GM12878 (cell line): Measurements from ENCODE around the gene ISG15. TPM values are rescaled to one million over a fixed set of nuclear protein-coding genes. Genes with fewer than 3 reads are reported as not detected.

ENCODE experiments used
- ATAC-seq: fragments of 200-7000 bp; cut with Tn5 transposase; 3 replicates; pipeline ENCODE4 v1.9.1; 2020; ENCODE audit warnings: mild to moderate bottlenecking, moderate library complexity
- BruUV-seq: library from RNA; stranded (reverse); fragments of 400-500 nt; replicated peaks from 2 replicates; lab custom pipeline; 2021; lab: Mats Ljungman, UMichigan
- CTCF ChIA-PET: fragments of 300-600 bp; sonication (Branson Sonifier 250); formaldehyde crosslinking; extraction: SDS; loops from one replicate; lab custom pipeline; 2021; ENCODE audit warnings: inconsistent platforms; lab: Yijun Ruan, JAX
- POLR2A ChIA-PET: fragments of 350-600 bp; formaldehyde crosslinking; extraction: SDS; loops from one replicate; lab custom pipeline; 2021; ENCODE audit warnings: inconsistent platforms; lab: Charles Lee
- RAD21 ChIA-PET: fragments of 300-600 bp; sonication (Branson Sonifier 250); formaldehyde crosslinking; loops from one replicate; lab custom pipeline; 2023; ENCODE audit warnings: antibody characterized with exemption; ENCODE audit not compliant: unreplicated experiment; lab: Charles Lee
- SMC1A ChIA-PET: fragments of 300-600 bp; sonication (Branson Sonifier 250); formaldehyde crosslinking; loops from one replicate; lab custom pipeline; 2023; ENCODE audit not compliant: unreplicated experiment, uncharacterized antibody; lab: Charles Lee
- DNase-seq: peaks from one replicate; pipeline ENCODE4 v3.0.0-alpha.2; 2011; ENCODE audit warnings: low read depth, low spot score
- FAIRE-seq: peaks from 3 replicates; lab custom pipeline; 2011; peaks lifted over from hg19 to GRCh38; lab: Jason Lieb, UNC
- H2AFZ ChIP-seq: 2 replicates; pipeline ENCODE4 v1.6.0; 2011; ENCODE audit warnings: low read depth, low read length, control low read depth; ENCODE audit not compliant: control insufficient read depth
- H3K27ac ChIP-seq: 2 replicates; pipeline ENCODE4 v1.5.1; 2011; ENCODE audit warnings: control low read depth; ENCODE audit not compliant: control insufficient read depth, insufficient read depth
- H3K27me3 ChIP-seq, 2 experiments: replicated peaks in 1 of 2; 2 replicates each; pipeline versions ENCODE4 v1.6.0 to v1.6.1; 2011; ENCODE audit warnings: low read length in 1 of 2; ENCODE audit not compliant: control insufficient read depth in 2 of 2, insufficient read depth in 2 of 2
- H3K36me3 ChIP-seq, 2 experiments: 2 replicates each; pipeline ENCODE4 v1.5.1; 2011; ENCODE audit warnings: low read length in 1 of 2; ENCODE audit not compliant: control insufficient read depth in 2 of 2, insufficient read depth in 2 of 2
- H3K4me1 ChIP-seq: 2 replicates; pipeline ENCODE4 v1.6.1; 2011; ENCODE audit warnings: mild to moderate bottlenecking, low read length, moderate library complexity, mixed read lengths; ENCODE audit not compliant: control insufficient read depth, insufficient read depth
- H3K4me2 ChIP-seq: 2 replicates; pipeline ENCODE4 v1.6.0; 2011; ENCODE audit warnings: control low read depth; ENCODE audit not compliant: control insufficient read depth, insufficient read depth
- H3K4me3 ChIP-seq: fragments of 200-600 bp; sonication (generic); 2 replicates; pipeline ENCODE4 v1.5.1; 2016
- H3K79me2 ChIP-seq: 2 replicates; pipeline ENCODE4 v1.6.0; 2011; ENCODE audit warnings: low read length; ENCODE audit not compliant: control insufficient read depth, insufficient read depth
- H3K9ac ChIP-seq: 2 replicates; pipeline ENCODE4 v1.8.0; 2011; ENCODE audit warnings: low read length, control low read depth, mixed read lengths; ENCODE audit not compliant: control insufficient read depth, insufficient read depth
- H3K9me3 ChIP-seq: replicated peaks from 3 replicates; pipeline ENCODE4 v1.5.1; 2011; ENCODE audit warnings: mild to moderate bottlenecking, low read length; ENCODE audit not compliant: control insufficient read depth, insufficient read depth
- H4K20me1 ChIP-seq: 2 replicates; pipeline ENCODE4 v1.6.0; 2011; ENCODE audit not compliant: control insufficient read depth, insufficient read depth
- BACH1 ChIP-seq: fragments of 450-650 bp; IDR thresholded peaks from 2 replicates; pipeline ENCODE4 v1.6.1; 2017; ENCODE audit warnings: mild to moderate bottlenecking, borderline replicate concordance
- CEBPZ ChIP-seq: fragments of 150-350 bp; IDR thresholded peaks from 2 replicates; pipeline ENCODE4 v1.6.1; 2016; ENCODE audit warnings: low read depth, low read length
- CREB1 ChIP-seq: IDR thresholded peaks from 2 replicates; pipeline ENCODE4 v1.6.1; 2012; ENCODE audit warnings: low read depth, mild to moderate bottlenecking, inconsistent platforms
- HDAC6 ChIP-seq: fragments of 200-600 bp; sonication (generic); IDR thresholded peaks from one replicate; pipeline ENCODE4 v1.8.0; 2017; ENCODE audit warnings: antibody characterized with exemption; ENCODE audit not compliant: unreplicated experiment
- IKZF1 ChIP-seq: fragments of 450-650 bp; conservative IDR thresholded peaks from 2 replicates; pipeline ENCODE4 v1.6.1; 2017; ENCODE audit warnings: antibody characterized with exemption, mild to moderate bottlenecking
- JUNB ChIP-seq: IDR thresholded peaks from 2 replicates; pipeline ENCODE4 v1.6.1; 2016; ENCODE audit warnings: antibody characterized with exemption, mild to moderate bottlenecking
- MTA2 ChIP-seq: fragments of 450-650 bp; IDR thresholded peaks from 2 replicates; pipeline ENCODE4 v1.6.1; 2016; ENCODE audit warnings: low read depth, mild to moderate bottlenecking, moderate library complexity
- SIN3A ChIP-seq: IDR thresholded peaks from 2 replicates; pipeline ENCODE4 v1.6.1; 2012; ENCODE audit warnings: low read depth, low read length, improper control_type of control experiment
- SMARCA5 ChIP-seq: fragments of 450-650 bp; IDR thresholded peaks from 2 replicates; pipeline ENCODE4 v1.6.1; 2017; ENCODE audit warnings: mild to moderate bottlenecking
- TAF1 ChIP-seq: IDR thresholded peaks from 2 replicates; pipeline ENCODE4 v1.6.1; 2011; ENCODE audit warnings: mild to moderate bottlenecking, low read depth, low read length, borderline replicate concordance
- ZBTB4 ChIP-seq: fragments of 450-650 bp; formaldehyde crosslinking; IDR thresholded peaks from 2 replicates; pipeline ENCODE4 v1.4.0; 2022; ENCODE audit warnings: mild to moderate bottlenecking, moderate library complexity
- ZBTB40 ChIP-seq: fragments of 450-650 bp; IDR thresholded peaks from 2 replicates; pipeline ENCODE4 v1.6.1; 2016; ENCODE audit warnings: mild to moderate bottlenecking, moderate library complexity, borderline replicate concordance
- WGBS: methylation state at CpG from one replicate; pipeline ENCODE4 v1.1.6; 2016; ENCODE audit warnings: low lambda C conversion rate; ENCODE audit not compliant: insufficient replicate concordance, insufficient coverage; ENCODE audit errors: missing lambda C conversion rate; 5-methylcytosine and 5-hydroxymethylcytosine counted together
- in situ Hi-C: fragments of 300-500 bp; cut with MboI; formaldehyde crosslinking; loops from 9 replicates; pipeline ENCODE4 v1.14.3; 2018; ENCODE audit warnings: mixed read lengths
- intact Hi-C: fragments of 100-400 bp; cut with micrococcal nuclease; formaldehyde crosslinking; loops from one replicate; pipeline ENCODE4 v1.14.2; 2022; ENCODE audit not compliant: unreplicated experiment
- polyA plus RNA-seq, 11 experiments: library from polyadenylated mRNA; depleted of rRNA in 4 of 11; unstranded in 6 of 11; stranded (reverse) in 5 of 11; fragments of >200 nt; fragmentation: Nextera tagmentation in 4 of 11; fragmentation: Illumina TruSeq in 1 of 11; extraction: Ambion mirVana in 4 of 11; extraction: Trizol in 1 of 11; gene quantifications; 1 replicate in 1 of 11; 2 replicates in 10 of 11; pipeline versions ENCODE4 v1.2.1 to v1.2.3, GENCODE V29; 2011 to 2016; ENCODE audit warnings: inconsistent platforms in 2 of 11, missing spikeins in 2 of 11, low read depth in 1 of 11
- total RNA-seq, 4 experiments: library from RNA; depleted of rRNA in 3 of 4; stranded (reverse); fragments of >200 nt in 3 of 4; fragmentation: Illumina TruSeq in 1 of 4; extraction: Trizol in 1 of 4; gene quantifications; 2 replicates each; pipeline versions ENCODE4 v1.2.1 to v1.2.3, GENCODE V29; 2013 to 2021

ISG15 gene
- total and polyA plus RNA-seq, 10 of the 15 experiments (the other 5 are each of a cell fraction or from before 2014, with no cell fraction given) = 7.8 to 384 (median 274) TPM

DNA sequence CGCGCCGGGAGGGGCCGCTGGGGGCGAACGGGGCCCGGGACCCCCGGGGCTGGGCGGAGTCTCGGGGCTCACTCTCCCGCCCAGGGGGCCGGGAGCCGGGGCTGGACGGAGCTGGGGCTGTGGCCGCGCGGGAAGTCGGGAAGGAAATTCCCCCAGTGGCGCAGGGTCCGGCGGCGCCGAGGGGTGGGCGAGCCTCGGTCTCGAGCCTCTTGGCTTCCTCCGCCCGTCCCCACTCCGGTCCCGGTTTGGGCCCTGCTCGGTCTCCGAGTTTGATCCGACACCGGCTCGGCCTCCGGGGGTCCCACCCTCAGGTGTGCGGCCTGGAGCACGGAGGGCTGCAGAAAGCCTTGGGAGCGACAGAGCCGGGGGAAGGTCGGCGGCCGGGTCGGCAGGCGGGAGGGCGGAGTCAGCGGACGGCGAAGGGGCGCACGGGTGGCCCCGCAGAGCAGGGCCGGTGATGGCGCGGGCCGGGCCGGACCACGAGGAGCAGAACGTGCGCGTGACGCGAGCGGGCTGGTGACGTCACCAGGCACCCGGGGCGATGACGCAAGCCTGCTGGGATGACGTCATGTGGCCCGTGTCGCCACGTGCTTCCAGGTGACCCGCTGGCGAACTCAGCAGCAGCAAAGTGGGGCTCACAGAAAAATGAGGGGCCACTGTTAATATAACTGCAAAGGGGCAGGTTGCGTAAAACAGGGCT, 12.8 kb upstream of the ISG15 start:
- CTCF ChIA-PET = interaction anchor here (0.7 to 5.6 kb wide), 7 partner anchors 10 to 64 kb away, joined by 3 to 56 read pairs (median 4); partner anchors contain the start of genes ISG15 and PERM1
- peak overlapping the region; percentile 96 for H3K4me2 ChIP-seq
- no peaks in the 10 kb centered on the region for H3K79me2 ChIP-seq
- DNase-seq = peak; percentile 37
- H2AFZ ChIP-seq = peak overlapping the region; percentile 75
- H4K20me1 ChIP-seq = no peaks in the 10 kb centered on the region
- RAD21 ChIA-PET = interaction anchor here (1.0 to 2.3 kb wide), 4 partner anchors 8 to 64 kb away, joined by 3 to 13 read pairs (median 5); no protein-coding TSS in a partner anchor
- H3K27ac ChIP-seq = no peak overlapping the region
- FAIRE-seq = peak; percentile 57
- peak; percentile 24 for ATAC-seq
- H3K9ac ChIP-seq = peak overlapping the region; percentile 44
- no peaks in the 10 kb centered on the region for H3K36me3 ChIP-seq
- peak overlapping the region; percentile 66 for H3K4me3 ChIP-seq
- BruUV-seq = no TSS peak
- SMC1A ChIA-PET = interaction anchor here (1.0 to 2.0 kb wide), 4 partner anchors 12 to 15 kb away, joined by 3 to 11 read pairs (median 4); partner anchors contain the start of gene ISG15
- peaks cover 26% of the 10 kb centered on the region for H3K4me1 ChIP-seq
- intact Hi-C loops = no loop called here
- H3K27me3 ChIP-seq = peaks cover 0 to 20% of the 10 kb centered on the region in 2 experiments; a peak in 2 of 4 replicates
- H3K9me3 ChIP-seq = no peaks in the 10 kb centered on the region
- in situ Hi-C loops = no loop called here
- POLR2A ChIA-PET = interaction anchor here (2.6 to 5.4 kb wide), 2 partner anchors 8 to 13 kb away, joined by 10 to 22 read pairs; partner anchors contain the start of gene ISG15
- WGBS = 5% methylated on average over 59 of the region's 75 CpGs
- peak; percentile 85; the same call in 1 of the 2 replicates for TF ChIP-seq ZBTB4 (CRISPR knock-in tag)
- peak; percentile 74 for TF ChIP-seq BACH1
- no peak for TF ChIP-seq CEBPZ
- TF ChIP-seq CREB1 = peak; percentile 99
- TF ChIP-seq HDAC6 = no peak
- TF ChIP-seq IKZF1 = peak; percentile 83
- TF ChIP-seq SMARCA5 = peak; percentile 82
- no peak for TF ChIP-seq ZBTB40
- peak; percentile 45; the same call in 1 of the 2 replicates for TF ChIP-seq MTA2
- TF ChIP-seq JUNB = peak; percentile 26; the same call in 1 of the 2 replicates
- TF ChIP-seq SIN3A = 0 out of 2 replicates have a peak, but pooled peaks have one; percentile 30
- TF ChIP-seq TAF1 = no peak
